ENCODE results near the gene PRR33.

PRR33 gene

DNA sequence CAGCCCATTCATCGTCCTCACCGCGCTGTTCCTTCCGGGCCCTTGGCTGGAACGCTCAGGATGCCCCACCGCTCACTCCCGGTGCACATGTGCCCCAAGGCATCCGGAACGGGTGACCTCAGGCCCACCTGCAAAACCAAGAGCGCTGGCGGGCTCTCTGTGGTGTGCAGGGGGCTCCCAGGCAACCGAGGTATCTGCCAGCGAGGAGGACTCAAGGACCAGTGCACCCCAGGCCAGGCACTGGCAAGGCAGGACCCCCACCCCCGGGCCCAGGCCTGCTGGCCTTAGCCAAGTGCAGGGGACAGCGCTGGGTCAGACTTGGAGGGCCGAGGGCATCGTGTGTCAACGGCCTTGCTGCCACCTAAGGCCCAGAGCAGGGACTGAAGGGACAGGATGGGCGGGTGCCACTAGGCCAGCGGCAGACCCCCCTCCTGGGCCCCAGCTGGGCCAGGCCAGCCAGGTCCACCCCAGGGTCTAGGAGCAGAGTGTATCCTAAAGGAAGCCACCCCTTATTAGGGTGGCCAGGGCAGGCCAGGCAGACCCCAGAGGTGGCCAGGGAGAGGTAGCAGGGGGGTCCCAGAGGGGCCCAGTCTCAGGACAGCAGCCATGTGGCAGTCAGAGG is 36.3 kb upstream of the PRR33 start:
- no peak for DNase-seq (ENCODE audit: low read depth)

GRCh38 chr11:1927026-1927847 is 35.5 kb upstream of the PRR33 start:
- no peak for DNase-seq (ENCODE audit: low read depth)

GRCh38 chr11:1926156-1927025 is 34.7 kb upstream of the PRR33 start:
- no peak for DNase-seq (ENCODE audit: low read depth)

GRCh38 chr11:1925373-1926155 is 33.9 kb upstream of the PRR33 start:
- DNase-seq (ENCODE audit: low read depth): no peak

GRCh38 chr11:1924646-1925372 is 33.1 kb upstream of the PRR33 start:
- DNase-seq (ENCODE audit: low read depth): no peak

DNA sequence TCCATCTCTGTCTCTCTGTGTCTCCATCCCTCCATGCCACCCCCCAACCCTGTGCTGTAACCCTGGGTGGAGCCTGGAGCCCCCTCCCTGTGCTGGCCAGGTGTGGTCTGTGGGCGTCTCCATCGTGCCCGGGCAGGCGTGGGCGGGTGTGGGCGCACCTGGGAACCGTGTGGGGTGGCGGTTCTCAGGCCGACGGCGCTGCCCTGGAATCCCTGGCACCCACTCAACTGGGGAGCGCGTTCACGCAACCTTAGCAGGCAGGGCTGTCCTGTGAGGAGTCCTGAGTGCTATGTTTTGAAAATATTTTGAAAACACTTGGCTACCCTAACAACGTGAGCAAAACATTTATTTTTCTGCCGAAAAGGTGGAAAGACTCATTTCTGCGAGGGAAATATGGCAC is 32.5 kb upstream of the PRR33 start:
- DNase-seq (ENCODE audit: low read depth): no peak

- DNase-seq (ENCODE audit: low read depth): no peak
Observed at GRCh38 chr11:1923201-1923956, 31.7 kb upstream of the PRR33 start.

GRCh38 chr11:1922481-1923081 is 30.9 kb upstream of the PRR33 start:
- no peak for DNase-seq (ENCODE audit: low read depth)

GRCh38 chr11:1921574-1922141 is 30.0 kb upstream of the PRR33 start:
- no peak for DNase-seq (ENCODE audit: low read depth)

DNA sequence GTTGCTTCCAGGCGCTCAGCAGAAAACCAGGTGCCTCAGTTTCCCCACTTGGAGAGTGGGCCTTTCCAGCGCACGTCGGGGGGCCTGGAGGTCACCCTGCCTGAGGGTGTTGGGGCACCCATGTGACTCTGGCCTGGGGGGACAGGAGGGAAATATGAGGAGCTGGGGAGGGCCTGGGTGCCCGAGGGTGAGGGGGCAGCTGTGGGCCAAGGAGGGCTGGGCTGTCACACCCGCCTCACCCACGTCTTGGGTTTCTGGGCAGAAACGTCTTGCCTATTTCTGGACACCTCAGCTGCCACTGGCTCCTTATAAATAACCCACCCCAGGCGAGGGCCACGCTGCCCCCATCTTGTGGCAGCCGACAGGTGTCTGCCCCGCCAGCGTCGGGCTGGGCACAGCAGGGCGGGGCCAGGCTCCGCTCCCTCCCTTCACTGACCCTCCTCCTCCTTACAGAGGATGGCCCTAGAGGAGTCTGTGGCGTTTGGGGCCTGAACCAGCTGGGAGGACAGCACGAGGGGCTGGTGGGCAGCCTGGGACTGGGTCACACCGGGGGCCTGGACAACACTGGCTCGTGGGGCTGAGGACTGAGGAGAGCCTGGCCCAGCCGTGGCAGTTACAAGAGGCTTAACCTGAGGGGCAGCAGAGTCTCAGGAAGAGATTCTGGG is 29.3 kb upstream of the PRR33 start:
- DNase-seq (ENCODE audit: low read depth): no peak

GRCh38 chr11:1920128-1920908 is 28.6 kb upstream of the PRR33 start:
- no peak for DNase-seq (ENCODE audit: low read depth)

DNA sequence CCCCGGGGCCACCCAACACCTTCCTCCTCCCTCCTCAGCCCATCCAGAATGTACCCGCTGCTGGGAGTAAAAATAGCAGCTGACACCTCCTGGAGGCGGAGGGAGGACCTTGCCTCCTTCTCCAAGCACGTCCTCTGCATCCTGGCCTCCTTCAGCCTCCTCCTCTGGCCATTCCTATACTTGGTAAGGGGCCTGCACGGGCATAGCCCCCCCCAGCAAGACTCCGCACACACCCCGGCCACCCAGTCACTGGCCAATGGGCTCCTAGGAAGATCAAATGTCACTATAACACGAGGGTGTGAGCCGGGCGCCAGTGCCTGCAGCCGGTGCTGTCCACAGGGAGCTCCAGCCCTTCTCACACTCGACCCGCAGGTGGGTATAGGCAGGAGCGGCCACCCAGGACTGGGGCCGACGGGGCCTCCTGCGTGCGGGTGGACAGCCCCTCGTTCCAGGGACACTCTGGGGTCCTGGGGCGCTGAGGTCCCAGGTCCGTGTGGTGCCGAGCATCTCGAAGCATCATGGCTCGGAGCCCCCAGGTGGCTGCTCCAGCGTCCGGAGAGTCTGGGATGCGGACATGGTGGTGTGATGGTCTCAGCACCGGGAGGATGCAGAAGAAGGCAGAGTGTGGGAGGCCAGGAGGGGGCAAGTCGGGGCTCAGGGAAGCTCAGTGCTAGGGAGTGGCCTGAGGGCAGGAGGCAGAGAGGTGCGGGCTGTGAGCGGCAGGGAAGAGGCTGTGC is 27.9 kb upstream of the PRR33 start, which contains the start of gene TNNT3:
Gene TNNT3, plus strand, starts transcription at position 313 of the 737 bp plus-strand sequence. CDS start 3,172 bp downstream, outside the sequence.
- no peak for DNase-seq (ENCODE audit: low read depth)

DNA sequence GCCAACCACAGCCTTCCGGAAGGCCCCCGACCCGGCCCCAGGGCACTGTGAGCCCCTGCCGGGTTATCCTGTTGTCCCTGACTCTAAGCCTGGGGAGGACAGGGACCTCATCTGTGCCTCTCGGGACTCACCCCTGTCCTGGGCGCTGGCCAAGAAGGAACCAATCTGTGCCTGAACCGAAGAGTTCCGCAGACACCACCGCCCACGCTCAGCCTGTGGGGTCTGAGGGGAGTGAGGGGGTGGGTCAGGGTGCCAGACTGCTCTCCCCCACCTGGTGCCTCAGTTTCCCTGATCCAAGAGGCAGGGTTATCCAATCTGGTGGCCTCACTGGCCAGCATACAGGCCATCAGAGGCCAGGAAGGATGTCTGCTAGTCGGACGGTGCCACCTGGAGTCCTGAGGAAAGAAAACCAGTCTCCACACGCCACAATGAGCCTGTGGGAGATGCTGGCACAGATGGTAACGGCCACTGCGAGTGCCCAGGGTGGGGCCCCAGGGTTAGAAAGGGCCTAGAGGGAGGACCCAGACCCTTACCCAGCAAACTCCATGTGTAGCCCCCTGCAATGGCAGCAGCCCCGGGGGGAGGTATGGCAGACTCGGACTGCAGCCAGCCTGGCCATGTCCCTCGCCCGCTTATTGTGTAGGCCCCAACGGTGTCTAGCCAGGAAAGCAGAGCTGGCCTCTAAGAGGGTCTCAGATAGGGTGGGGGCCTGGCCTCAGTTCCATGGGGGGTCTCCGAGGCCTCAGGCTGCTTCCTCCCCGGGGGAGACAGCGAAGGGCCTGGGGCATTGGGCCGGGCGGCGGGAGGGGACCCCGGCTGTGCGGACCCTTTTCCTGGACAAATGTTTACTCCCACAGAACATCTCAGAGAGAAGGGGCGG is 27.0 kb upstream of the PRR33 start:
- no peak for DNase-seq (ENCODE audit: low read depth)

GRCh38 chr11:1917523-1918435 is 26.1 kb upstream of the PRR33 start:
- DNase-seq (ENCODE audit: low read depth): no peak

DNA sequence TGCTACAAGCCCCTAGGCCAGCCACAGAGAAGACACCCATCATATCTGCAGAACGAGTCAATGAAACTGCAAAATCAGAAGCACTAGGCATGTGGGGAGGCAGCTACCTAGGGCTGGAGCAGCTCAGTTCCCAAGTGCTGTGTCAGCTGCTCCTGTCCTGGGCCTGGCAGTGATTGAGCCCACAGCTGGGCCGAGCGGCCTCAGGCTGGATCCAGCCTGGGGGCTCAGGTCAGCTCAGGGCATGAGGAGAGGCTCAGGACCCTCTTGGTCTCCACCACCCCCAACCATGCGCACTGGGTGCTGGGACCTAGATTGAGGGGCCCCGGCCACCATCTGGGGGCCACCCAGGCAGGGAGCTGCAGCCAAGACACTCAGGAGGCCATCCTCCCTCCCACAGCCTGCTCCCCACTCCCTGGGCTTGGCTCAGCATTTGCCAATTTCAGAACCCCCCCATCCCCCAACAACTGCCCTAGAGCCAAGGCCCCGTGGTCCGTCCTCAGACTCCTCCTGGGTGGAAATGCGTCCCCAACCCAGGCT is 25.4 kb upstream of the PRR33 start:
- DNase-seq (ENCODE audit: low read depth): no peak
